HG02642 (cell line): Measurements from ENCODE around the gene CAPN12.

Experiments
- ATAC-seq: cut with Tn5 transposase; IDR thresholded peaks from one replicate; pipeline ENCODE4 v1.9.1; 2021; ENCODE audit warnings: mild to moderate bottlenecking; ENCODE audit not compliant: unreplicated experiment, poor library complexity

CAPN12 gene

GRCh38 chr19:38684078-38684861 is 60.0 kb downstream of the CAPN12 start:
- ATAC-seq: no peak

- ATAC-seq: peak; percentile 37
These were observed 60.7 kb downstream of the CAPN12 start for GRCh38 chr19:38683393-38684077.

GRCh38 chr19:38682872-38683392 is 61.3 kb downstream of the CAPN12 start:
- ATAC-seq: no peak

GRCh38 chr19:38682195-38682867 is 61.9 kb downstream of the CAPN12 start:
- ATAC-seq: no peak
